KMS-11 (cell line): Measurements from ENCODE around the gene ME2.
A peak's percentile ranks its signal among the peaks of the same experiment; 100 is the strongest.

Experiments used
- H2AFZ ChIP-seq: fragments of 200-600 bp; sonication (generic); 2 replicates; pipeline ENCODE4 v1.6.1; 2016; ENCODE audit warnings: antibody characterized with exemption, mixed run types, low read depth
- H3K27ac ChIP-seq: fragments of 200-600 bp; sonication (generic); 2 replicates; pipeline ENCODE4 v1.6.1; 2016; ENCODE audit warnings: mild to moderate bottlenecking, mixed run types
- H3K27me3 ChIP-seq: fragments of 200-600 bp; sonication (generic); 2 replicates; pipeline ENCODE4 v1.6.1; 2017; ENCODE audit warnings: mild to moderate bottlenecking, low read depth, mixed run types, moderate library complexity; ENCODE audit not compliant: insufficient read depth
- H3K36me3 ChIP-seq: fragments of 200-600 bp; sonication (generic); 2 replicates; pipeline ENCODE4 v1.6.1; 2017; ENCODE audit warnings: mild to moderate bottlenecking, mixed run types; ENCODE audit not compliant: insufficient read depth
- H3K4me1 ChIP-seq: fragments of 200-600 bp; sonication (generic); 2 replicates; pipeline ENCODE4 v1.6.1; 2016; ENCODE audit warnings: mild to moderate bottlenecking, low read depth, mixed run types; ENCODE audit not compliant: poor library complexity, severe bottlenecking
- H3K4me2 ChIP-seq: fragments of 200-600 bp; sonication (generic); 2 replicates; pipeline ENCODE4 v1.7.0; 2016; ENCODE audit warnings: mild to moderate bottlenecking, mixed run types
- H3K4me3 ChIP-seq: fragments of 200-600 bp; sonication (generic); IDR thresholded peaks from 2 replicates; pipeline ENCODE4 v1.6.1; 2017; ENCODE audit warnings: low read depth, low read length, mixed read lengths; ENCODE audit not compliant: insufficient read depth
- H3K79me2 ChIP-seq: fragments of 200-600 bp; sonication (generic); 2 replicates; pipeline ENCODE4 v1.6.1; 2016; ENCODE audit warnings: low read depth, mixed run types; ENCODE audit not compliant: insufficient read depth
- H3K9ac ChIP-seq: fragments of 200-600 bp; sonication (generic); 2 replicates; pipeline ENCODE4 v1.6.1; 2016; ENCODE audit warnings: mild to moderate bottlenecking, mixed run types
- H4K20me1 ChIP-seq: fragments of 200-600 bp; sonication (generic); 2 replicates; pipeline ENCODE4 v1.6.1; 2016; ENCODE audit warnings: mild to moderate bottlenecking, mixed run types; ENCODE audit not compliant: insufficient read depth
- TF ChIP-seq, protein P1 (sequence below): fragments of 200-600 bp; sonication (generic); conservative IDR thresholded peaks from 2 replicates; pipeline ENCODE4 v1.6.1; 2017; ENCODE audit warnings: low read depth, mild to moderate bottlenecking, antibody characterized with exemption, low read length, moderate library complexity, mixed read lengths

The ME2 gene

DNA sequence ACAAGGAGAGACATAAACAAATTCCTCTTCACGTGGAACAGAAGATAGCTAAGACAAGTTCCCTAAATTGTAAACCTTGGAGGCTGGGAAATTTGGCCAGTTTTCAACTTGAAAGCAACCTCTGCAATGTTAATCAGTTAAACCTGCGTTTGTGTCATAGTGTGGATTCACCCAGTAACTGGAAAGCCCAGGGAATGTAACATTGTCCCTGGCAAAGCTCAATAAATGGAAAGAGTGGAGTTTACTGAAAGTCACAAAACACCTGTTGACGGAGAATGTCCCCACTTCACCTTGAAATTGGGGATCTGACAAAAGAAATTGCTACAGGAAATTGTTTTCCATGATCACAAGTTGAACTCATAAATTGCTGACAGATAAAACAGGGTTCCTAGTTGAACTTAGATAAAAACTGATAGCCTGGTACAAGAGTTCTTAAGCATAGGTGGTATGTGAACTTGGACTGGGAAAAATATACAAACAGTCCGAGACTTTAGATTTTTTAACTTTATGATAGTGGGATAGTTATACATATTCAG, 15.0 kb upstream of the ME2 start:
- H3K27me3 ChIP-seq, result no peaks in the 10 kb centered on the region
- no peak overlapping the region for H3K9ac ChIP-seq
- H2AFZ ChIP-seq, result no peak overlapping the region
- H3K4me3 ChIP-seq, result no peak overlapping the region
- no peaks in the 10 kb centered on the region for H4K20me1 ChIP-seq
- H3K36me3 ChIP-seq, result no peaks in the 10 kb centered on the region
- H3K4me2 ChIP-seq, result no peak overlapping the region
- TF ChIP-seq, protein P1, sequence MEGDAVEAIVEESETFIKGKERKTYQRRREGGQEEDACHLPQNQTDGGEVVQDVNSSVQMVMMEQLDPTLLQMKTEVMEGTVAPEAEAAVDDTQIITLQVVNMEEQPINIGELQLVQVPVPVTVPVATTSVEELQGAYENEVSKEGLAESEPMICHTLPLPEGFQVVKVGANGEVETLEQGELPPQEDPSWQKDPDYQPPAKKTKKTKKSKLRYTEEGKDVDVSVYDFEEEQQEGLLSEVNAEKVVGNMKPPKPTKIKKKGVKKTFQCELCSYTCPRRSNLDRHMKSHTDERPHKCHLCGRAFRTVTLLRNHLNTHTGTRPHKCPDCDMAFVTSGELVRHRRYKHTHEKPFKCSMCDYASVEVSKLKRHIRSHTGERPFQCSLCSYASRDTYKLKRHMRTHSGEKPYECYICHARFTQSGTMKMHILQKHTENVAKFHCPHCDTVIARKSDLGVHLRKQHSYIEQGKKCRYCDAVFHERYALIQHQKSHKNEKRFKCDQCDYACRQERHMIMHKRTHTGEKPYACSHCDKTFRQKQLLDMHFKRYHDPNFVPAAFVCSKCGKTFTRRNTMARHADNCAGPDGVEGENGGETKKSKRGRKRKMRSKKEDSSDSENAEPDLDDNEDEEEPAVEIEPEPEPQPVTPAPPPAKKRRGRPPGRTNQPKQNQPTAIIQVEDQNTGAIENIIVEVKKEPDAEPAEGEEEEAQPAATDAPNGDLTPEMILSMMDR, result no peak
- no peaks in the 10 kb centered on the region for H3K4me1 ChIP-seq
- no peak overlapping the region for H3K27ac ChIP-seq
- H3K79me2 ChIP-seq, result no peaks in the 10 kb centered on the region

GRCh38 chr18:50866765-50867164, 12.2 kb upstream of the ME2 start:
- no peaks in the 10 kb centered on the region for H3K36me3 ChIP-seq

GRCh38 chr18:50869150-50869549, 9.8 kb upstream of the ME2 start:
- no peak overlapping the region for H3K4me2 ChIP-seq
- no peak overlapping the region for H3K27ac ChIP-seq
- H4K20me1 ChIP-seq, result no peaks in the 10 kb centered on the region
- no peak overlapping the region for H3K9ac ChIP-seq
- no peaks in the 10 kb centered on the region for H3K36me3 ChIP-seq
- H3K27me3 ChIP-seq, result no peaks in the 10 kb centered on the region
- H3K4me1 ChIP-seq, result no peaks in the 10 kb centered on the region
- TF ChIP-seq, protein P1, result no peak
- no peak overlapping the region for H2AFZ ChIP-seq
- H3K79me2 ChIP-seq, result no peaks in the 10 kb centered on the region
- H3K4me3 ChIP-seq, result no peak overlapping the region

More at GRCh38 chr18:50866765-50867164, 12.2 kb upstream of the ME2 start:
- Histone ChIP-seq H3K9ac (no peak overlapping the region), H3K4me3 (no peak overlapping the region), H2AFZ (no peak overlapping the region), H3K27me3 (no peaks in the 10 kb centered on the region), H3K4me1 (no peaks in the 10 kb centered on the region), H3K79me2 (no peaks in the 10 kb centered on the region), H4K20me1 (no peaks in the 10 kb centered on the region), H3K4me2 (no peak overlapping the region), H3K27ac (no peak overlapping the region)
- TF ChIP-seq, protein P1, result 0 out of 2 replicates have a peak, but pooled peaks have one; percentile 21

DNA sequence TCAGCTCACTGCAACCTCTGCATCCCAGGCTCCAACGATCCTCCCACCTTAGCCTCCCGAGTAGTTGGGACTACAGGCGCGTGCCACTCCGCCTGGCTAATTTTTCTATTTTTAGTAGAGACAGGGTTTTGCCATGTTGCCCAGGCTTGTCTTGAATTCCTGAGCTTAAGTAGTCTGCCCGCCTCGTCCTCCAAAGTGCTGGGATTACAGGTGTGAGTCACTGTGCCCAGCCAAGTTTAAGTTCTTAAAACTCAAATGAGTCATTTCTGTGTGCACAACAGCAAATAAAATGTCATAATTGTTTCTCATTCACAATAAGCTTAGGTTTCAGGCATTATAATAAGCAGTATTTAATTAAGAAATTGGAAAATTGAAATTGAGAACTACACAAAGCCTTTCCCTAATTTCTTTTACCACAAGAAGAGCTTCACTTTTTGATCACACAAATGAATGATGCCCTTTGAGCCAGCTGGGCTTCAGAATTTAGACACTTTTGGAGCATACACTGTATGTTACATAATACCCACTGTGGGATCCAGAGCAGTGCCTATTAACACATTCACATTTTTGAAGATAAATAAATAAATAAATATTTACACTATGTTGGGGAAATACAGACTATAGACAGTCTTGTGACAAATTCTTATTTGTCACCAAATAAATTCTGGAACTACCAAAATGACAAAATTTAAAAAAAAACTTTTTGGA, 8.6 kb upstream of the ME2 start:
- H3K9ac ChIP-seq, result no peak overlapping the region
- H3K4me3 ChIP-seq, result no peak overlapping the region
- no peaks in the 10 kb centered on the region for H3K4me1 ChIP-seq
- H3K27ac ChIP-seq, result no peak overlapping the region
- no peaks in the 10 kb centered on the region for H3K79me2 ChIP-seq
- no peaks in the 10 kb centered on the region for H4K20me1 ChIP-seq
- no peaks in the 10 kb centered on the region for H3K27me3 ChIP-seq
- no peak overlapping the region for H2AFZ ChIP-seq
- H3K36me3 ChIP-seq, result no peaks in the 10 kb centered on the region
- TF ChIP-seq, protein P1, result no peak
- no peak overlapping the region for H3K4me2 ChIP-seq
